ENCODE data around the gene ULBP2. TPM values are rescaled to one million over a fixed set of nuclear protein-coding genes. Genes with fewer than 3 reads are reported as not detected.
"Not testable (repeated sequence)": the region's sequence is repeated elsewhere in the genome, so short reads cannot be mapped to it uniquely, and the experiment has no call there.

ULBP2 gene
- total RNA-seq, 1 donor from 2014 or later: 0.14 TPM

- intact Hi-C loops (cut with micrococcal nuclease): no loop called here
- H3K4me3 Mint-ChIP-seq (ENCODE audit: low read depth): no peak overlapping the region
- H3K36me3 Mint-ChIP-seq (ENCODE audit: low read depth): no peaks in the 10 kb centered on the region
- no peak overlapping the region for H3K27ac Mint-ChIP-seq
- H3K4me1 Mint-ChIP-seq (ENCODE audit: low read depth): no peaks in the 10 kb centered on the region
- no peak for DNase-seq (ENCODE audit: low spot score)
- H3K27me3 Mint-ChIP-seq (ENCODE audit: low read depth): peaks cover 29% of the 10 kb centered on the region
- peaks cover 4% of the 10 kb centered on the region for H3K9me3 Mint-ChIP-seq
Observed at GRCh38 chr6:149913540-149914240, 28.1 kb upstream of the ULBP2 start.

- no peak for DNase-seq (ENCODE audit: low spot score)
- Mint-ChIP-seq H3K27me3 (ENCODE audit: low read depth) (peaks cover 45% of the 10 kb centered on the region), H3K27ac (no peak overlapping the region), H3K4me1 (ENCODE audit: low read depth) (no peaks in the 10 kb centered on the region), H3K36me3 (ENCODE audit: low read depth) (no peaks in the 10 kb centered on the region), H3K4me3 (ENCODE audit: low read depth) (no peak overlapping the region), H3K9me3 (no peaks in the 10 kb centered on the region)
- intact Hi-C loops (cut with micrococcal nuclease): no loop called here
Observed at GRCh38 chr6:149915970-149916865, 25.6 kb upstream of the ULBP2 start.

- no peak for DNase-seq (ENCODE audit: low spot score)
- no peaks in the 10 kb centered on the region for H3K36me3 Mint-ChIP-seq (ENCODE audit: low read depth)
- peaks cover 2% of the 10 kb centered on the region for H3K4me1 Mint-ChIP-seq (ENCODE audit: low read depth)
- H3K27me3 Mint-ChIP-seq (ENCODE audit: low read depth): peaks cover 51% of the 10 kb centered on the region
- no peak overlapping the region for H3K27ac Mint-ChIP-seq
- H3K9me3 Mint-ChIP-seq: no peaks in the 10 kb centered on the region
- no peak overlapping the region for H3K4me3 Mint-ChIP-seq (ENCODE audit: low read depth)
- intact Hi-C loops (cut with micrococcal nuclease): no loop called here
Observed at GRCh38 chr6:149917679-149918078, 24.1 kb upstream of the ULBP2 start.

- intact Hi-C loops (cut with micrococcal nuclease): no loop called here
- H3K36me3 Mint-ChIP-seq (ENCODE audit: low read depth): no peaks in the 10 kb centered on the region
Observed at GRCh38 chr6:149918151-149918905, 23.5 kb upstream of the ULBP2 start.

GRCh38 chr6:149919126-149919833 lies 22.5 kb upstream of the ULBP2 start:
- H3K9me3 Mint-ChIP-seq; intact Hi-C loops (cut with micrococcal nuclease); DNase-seq (ENCODE audit: low spot score); H3K36me3 Mint-ChIP-seq (ENCODE audit: low read depth); H3K4me3 Mint-ChIP-seq (ENCODE audit: low read depth); H3K27ac Mint-ChIP-seq: not testable (repeated sequence)
- Mint-ChIP-seq H3K27me3 (ENCODE audit: low read depth) (peaks cover 52% of the 10 kb centered on the region), H3K4me1 (ENCODE audit: low read depth) (peaks cover 12% of the 10 kb centered on the region)

More at GRCh38 chr6:149918151-149918905, 23.5 kb upstream of the ULBP2 start:
- H3K4me1 Mint-ChIP-seq (ENCODE audit: low read depth): peaks cover 9% of the 10 kb centered on the region
- no peaks in the 10 kb centered on the region for H3K9me3 Mint-ChIP-seq
- H3K4me3 Mint-ChIP-seq (ENCODE audit: low read depth): no peak overlapping the region
- peaks cover 51% of the 10 kb centered on the region for H3K27me3 Mint-ChIP-seq (ENCODE audit: low read depth)
- DNase-seq (ENCODE audit: low spot score): no peak
- no peak overlapping the region for H3K27ac Mint-ChIP-seq

GRCh38 chr6:149919834-149920225 lies 22.0 kb upstream of the ULBP2 start:
- peaks cover 55% of the 10 kb centered on the region for H3K27me3 Mint-ChIP-seq (ENCODE audit: low read depth)
- H3K36me3 Mint-ChIP-seq (ENCODE audit: low read depth): no peaks in the 10 kb centered on the region
- DNase-seq (ENCODE audit: low spot score): no peak
- no peak overlapping the region for H3K27ac Mint-ChIP-seq
- H3K4me3 Mint-ChIP-seq (ENCODE audit: low read depth): no peak overlapping the region
- H3K9me3 Mint-ChIP-seq: no peaks in the 10 kb centered on the region
- intact Hi-C loops (cut with micrococcal nuclease): loop anchor here (10.0 kb wide), 2 partner anchors 195 to 355 kb away; partner anchors contain the start of gene GINM1
- peaks cover 12% of the 10 kb centered on the region for H3K4me1 Mint-ChIP-seq (ENCODE audit: low read depth)

GRCh38 chr6:149921361-149921760 lies 20.5 kb upstream of the ULBP2 start:
- no peak overlapping the region for H3K4me3 Mint-ChIP-seq (ENCODE audit: low read depth)
- no peaks in the 10 kb centered on the region for H3K9me3 Mint-ChIP-seq
- H3K27me3 Mint-ChIP-seq (ENCODE audit: low read depth): peaks cover 66% of the 10 kb centered on the region
- intact Hi-C loops (cut with micrococcal nuclease): loop anchor here (10.0 kb wide), 2 partner anchors 197 to 357 kb away; partner anchors contain the start of gene GINM1
- DNase-seq (ENCODE audit: low spot score): no peak
- no peak overlapping the region for H3K27ac Mint-ChIP-seq
- H3K36me3 Mint-ChIP-seq (ENCODE audit: low read depth): no peaks in the 10 kb centered on the region
- H3K4me1 Mint-ChIP-seq (ENCODE audit: low read depth): peaks cover 17% of the 10 kb centered on the region

- not testable (repeated sequence) for DNase-seq (ENCODE audit: low spot score); H3K27ac Mint-ChIP-seq; H3K36me3 Mint-ChIP-seq (ENCODE audit: low read depth); H3K9me3 Mint-ChIP-seq
- H3K4me3 Mint-ChIP-seq (ENCODE audit: low read depth): peak overlapping the region; percentile 6
- peaks cover 67% of the 10 kb centered on the region for H3K27me3 Mint-ChIP-seq (ENCODE audit: low read depth)
- intact Hi-C loops (cut with micrococcal nuclease): loop anchor here (10.0 kb wide), 2 partner anchors 197 to 357 kb away; partner anchors contain the start of gene GINM1
- peaks cover 18% of the 10 kb centered on the region for H3K4me1 Mint-ChIP-seq (ENCODE audit: low read depth)
Observed at GRCh38 chr6:149922091-149922490, 19.7 kb upstream of the ULBP2 start.

GRCh38 chr6:149922642-149923326 lies 19.0 kb upstream of the ULBP2 start, which contains the start of gene RAET1G:
Gene RAET1G (minus strand): TSS chr6:149923121. CDS start chr6:149923010, 111 bp downstream.
- Mint-ChIP-seq H3K4me1 (ENCODE audit: low read depth) (peaks cover 18% of the 10 kb centered on the region), H3K36me3 (ENCODE audit: low read depth) (no peaks in the 10 kb centered on the region), H3K9me3 (no peaks in the 10 kb centered on the region), H3K27me3 (ENCODE audit: low read depth) (peaks cover 73% of the 10 kb centered on the region), H3K27ac (no peak within 1 kb of the TSS), H3K4me3 (ENCODE audit: low read depth) (peak within 1 kb of the TSS; percentile 71)
- intact Hi-C loops (cut with micrococcal nuclease): loop anchor here (1.0 to 10.0 kb wide), 3 partner anchors 57 to 358 kb away; partner anchors contain the start of gene GINM1
- DNase-seq (ENCODE audit: low spot score): peak; percentile 81

GRCh38 chr6:149923327-149923986 lies 18.4 kb upstream of the ULBP2 start:
- peaks cover 78% of the 10 kb centered on the region for H3K27me3 Mint-ChIP-seq (ENCODE audit: low read depth)
- no peaks in the 10 kb centered on the region for H3K9me3 Mint-ChIP-seq
- no peak for DNase-seq (ENCODE audit: low spot score)
- H3K4me1 Mint-ChIP-seq (ENCODE audit: low read depth): peaks cover 18% of the 10 kb centered on the region
- no peaks in the 10 kb centered on the region for H3K36me3 Mint-ChIP-seq (ENCODE audit: low read depth)
- H3K27ac Mint-ChIP-seq: no peak overlapping the region
- intact Hi-C loops (cut with micrococcal nuclease): loop anchor here (1.0 to 10.0 kb wide), 3 partner anchors 58 to 359 kb away; partner anchors contain the start of gene GINM1
- peak overlapping the region; percentile 71 for H3K4me3 Mint-ChIP-seq (ENCODE audit: low read depth)
